GM18505 (cell line): ENCODE results near the gene MME.

Experiments
- ATAC-seq: cut with Tn5 transposase; IDR thresholded peaks from one replicate; pipeline ENCODE4 v1.9.1; 2021; ENCODE audit not compliant: unreplicated experiment
- POLR2A ChIP-seq: IDR thresholded peaks from 4 replicates; pipeline ENCODE4 v1.6.1; 2011; ENCODE audit warnings: borderline replicate concordance; ENCODE audit not compliant: insufficient read depth, insufficient read length; ENCODE audit errors: extremely low read depth

MME gene

DNA sequence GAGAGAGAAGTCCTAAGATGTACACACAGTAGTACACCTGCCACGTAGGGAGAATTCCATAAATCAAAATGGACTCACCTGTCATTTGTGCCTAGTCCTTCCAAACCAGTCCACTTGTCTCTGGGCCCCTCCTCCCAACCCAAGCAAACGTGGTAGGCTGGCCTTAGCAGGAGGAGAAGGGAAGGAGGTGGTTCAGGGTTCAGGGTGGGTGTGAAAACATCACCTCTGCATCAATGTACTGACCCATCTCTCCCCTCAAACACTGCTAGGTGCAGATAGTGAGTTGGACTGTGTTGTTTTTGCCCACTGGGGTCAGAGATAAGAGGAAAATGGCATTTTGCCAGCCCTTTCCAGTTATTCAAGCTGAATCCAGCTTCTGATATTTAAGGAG lies 99.3 kb downstream of the MME start:
- TF ChIP-seq POLR2A, result no peak
- no peak for ATAC-seq

DNA sequence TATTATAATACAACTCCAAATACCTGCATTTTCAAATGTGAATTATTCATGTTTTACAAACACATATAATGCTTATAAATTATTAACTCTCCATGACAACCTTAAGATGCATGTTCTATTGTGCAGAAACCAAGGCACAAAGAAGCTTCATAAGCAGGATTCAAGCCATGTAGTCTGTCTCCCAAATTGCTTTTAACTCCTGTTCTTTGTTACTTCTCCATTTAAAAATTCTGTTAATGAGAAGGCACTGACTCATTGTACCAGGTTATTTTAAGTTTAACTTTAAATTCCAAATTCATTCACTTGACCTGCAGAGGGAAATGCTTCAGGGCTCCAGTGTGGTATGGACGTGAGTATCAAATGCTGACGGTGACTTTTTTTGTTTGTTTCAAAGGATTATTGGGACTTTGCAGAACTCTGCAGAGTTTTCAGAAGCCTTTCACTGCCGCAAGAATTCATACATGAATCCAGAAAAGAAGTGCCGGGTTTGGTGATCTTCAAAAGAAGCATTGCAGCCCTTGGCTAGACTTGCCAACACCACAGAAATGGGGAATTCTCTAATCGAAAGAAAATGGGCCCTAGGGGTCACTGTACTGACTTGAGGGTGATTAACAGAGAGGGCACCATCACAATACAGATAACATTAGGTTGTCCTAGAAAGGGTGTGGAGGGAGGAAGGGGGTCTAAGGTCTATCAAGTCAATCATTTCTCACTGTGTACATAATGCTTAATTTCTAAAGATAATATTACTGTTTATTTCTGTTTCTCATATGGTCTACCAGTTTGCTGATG lies 100.0 kb downstream of the MME start:
- ATAC-seq, result no peak
- no peak for TF ChIP-seq POLR2A

DNA sequence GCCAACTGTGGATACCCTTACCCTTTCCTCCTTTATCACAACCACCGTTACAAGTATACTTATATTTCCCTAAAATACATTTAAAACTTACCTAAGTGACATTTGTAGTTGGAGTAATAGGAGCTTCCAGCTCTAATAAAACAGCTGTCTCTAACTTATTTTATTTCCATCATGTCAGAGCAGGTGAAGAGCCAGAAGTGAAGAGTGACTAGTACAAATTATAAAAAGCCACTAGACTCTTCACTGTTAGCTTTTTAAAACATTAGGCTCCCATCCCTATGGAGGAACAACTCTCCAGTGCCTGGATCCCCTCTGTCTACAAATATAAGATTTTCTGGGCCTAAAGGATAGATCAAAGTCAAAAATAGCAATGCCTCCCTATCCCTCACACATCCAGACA lies 102.3 kb downstream of the MME start:
- no peak for TF ChIP-seq POLR2A
- no peak for ATAC-seq

DNA sequence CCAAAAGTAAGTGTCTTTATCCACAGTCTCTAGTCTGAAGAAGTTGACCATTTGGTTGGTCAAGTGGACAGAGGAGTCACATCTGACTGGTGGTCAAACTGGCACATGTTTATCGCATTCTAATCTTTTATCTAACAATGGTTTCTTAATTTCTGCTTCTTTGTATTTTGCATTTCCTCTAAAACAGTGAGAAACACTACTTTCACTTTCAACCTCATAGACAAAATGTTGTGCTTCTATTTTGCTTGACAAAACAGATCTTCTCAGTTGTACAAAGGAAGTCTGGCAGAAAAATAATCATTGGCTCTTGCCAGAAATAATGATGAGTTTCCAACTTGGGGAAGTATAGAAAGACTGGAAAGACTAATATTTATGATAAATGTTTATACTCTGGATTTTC lies 103.9 kb downstream of the MME start:
- TF ChIP-seq POLR2A, result no peak
- peak; percentile 71 for ATAC-seq

DNA sequence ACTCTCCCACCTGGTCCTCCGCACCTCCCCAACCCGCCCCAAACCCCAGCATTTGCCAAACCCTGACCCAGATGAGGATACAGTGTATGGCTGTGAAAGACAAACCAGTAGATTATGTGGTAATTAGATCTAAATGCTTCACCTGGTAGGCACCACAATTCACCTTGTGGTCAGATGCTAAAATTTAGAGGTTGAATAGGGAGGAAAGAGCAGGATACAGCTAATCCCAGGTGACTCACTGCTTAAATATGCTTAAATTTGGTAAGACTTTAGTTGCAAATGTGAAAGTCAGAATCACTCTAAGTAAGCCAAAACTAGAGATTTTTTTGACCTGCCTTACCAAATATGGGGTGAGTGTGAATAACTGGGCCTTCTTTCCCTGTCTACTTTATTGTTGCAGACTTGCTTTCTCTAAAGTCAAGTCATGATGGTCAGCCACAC lies 105.5 kb downstream of the MME start:
- ATAC-seq, result no peak
- no peak for TF ChIP-seq POLR2A

DNA sequence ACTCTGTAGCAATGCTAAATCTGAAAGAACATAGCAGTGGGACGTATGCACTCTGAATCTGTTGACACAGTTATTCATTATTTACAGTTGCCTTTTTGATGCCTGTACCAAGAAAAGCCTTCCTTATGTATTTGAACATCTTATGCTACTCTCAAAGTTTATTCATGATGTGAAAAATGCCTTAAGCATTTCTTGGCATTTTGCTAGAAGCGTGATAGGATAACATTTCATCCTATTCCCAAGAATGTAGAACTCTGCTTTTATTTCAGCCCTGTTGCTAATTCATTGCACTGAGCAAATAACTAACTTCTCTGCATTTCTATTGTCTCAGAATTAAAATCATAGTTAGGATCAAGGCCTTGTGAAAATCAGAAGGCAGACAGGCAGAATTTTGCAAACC lies 107.9 kb downstream of the MME start:
- TF ChIP-seq POLR2A, result no peak
- no peak for ATAC-seq

DNA sequence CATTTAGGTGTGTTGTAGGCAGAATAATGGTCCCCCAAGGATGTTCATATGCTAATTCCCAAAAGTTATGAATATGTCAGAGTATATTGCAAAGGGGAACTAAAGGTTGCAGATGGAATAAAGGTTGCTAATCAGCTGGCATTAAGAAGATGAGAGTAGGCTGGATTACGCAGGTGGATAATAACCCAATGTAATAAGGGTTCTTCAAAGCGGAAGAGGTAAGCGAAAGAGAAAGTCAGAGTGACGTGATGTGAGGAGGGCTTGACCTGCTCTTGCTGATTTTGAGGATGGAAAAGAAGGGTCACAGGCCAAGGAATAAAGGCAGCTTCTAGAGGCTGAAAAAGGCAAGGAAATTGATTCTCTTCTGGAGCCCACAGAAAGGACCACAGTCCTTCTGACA lies 109.4 kb downstream of the MME start:
- no peak for TF ChIP-seq POLR2A

DNA sequence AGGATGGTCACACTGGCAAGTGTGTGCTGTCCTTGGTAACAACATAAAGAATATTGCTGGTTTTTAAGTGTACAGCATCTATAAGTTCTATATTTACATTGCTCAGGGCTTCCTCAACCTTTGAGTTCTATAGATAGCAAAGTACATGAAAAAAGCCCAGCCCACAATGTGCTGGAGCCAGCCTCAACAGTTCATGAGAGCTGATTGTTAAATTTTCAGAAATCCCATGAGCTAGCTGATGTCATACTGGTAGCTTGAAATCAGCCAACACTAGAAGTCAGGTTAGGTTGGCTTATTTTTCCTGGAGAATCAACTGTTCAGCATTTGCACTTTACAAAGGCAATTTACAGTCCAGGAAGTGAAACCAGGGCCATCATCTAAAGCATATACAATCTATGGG lies 110.6 kb downstream of the MME start:
- no peak for TF ChIP-seq POLR2A
- ATAC-seq, result no peak

More for the DNA sequence above, 109.4 kb downstream of the MME start:
- no peak for ATAC-seq

DNA sequence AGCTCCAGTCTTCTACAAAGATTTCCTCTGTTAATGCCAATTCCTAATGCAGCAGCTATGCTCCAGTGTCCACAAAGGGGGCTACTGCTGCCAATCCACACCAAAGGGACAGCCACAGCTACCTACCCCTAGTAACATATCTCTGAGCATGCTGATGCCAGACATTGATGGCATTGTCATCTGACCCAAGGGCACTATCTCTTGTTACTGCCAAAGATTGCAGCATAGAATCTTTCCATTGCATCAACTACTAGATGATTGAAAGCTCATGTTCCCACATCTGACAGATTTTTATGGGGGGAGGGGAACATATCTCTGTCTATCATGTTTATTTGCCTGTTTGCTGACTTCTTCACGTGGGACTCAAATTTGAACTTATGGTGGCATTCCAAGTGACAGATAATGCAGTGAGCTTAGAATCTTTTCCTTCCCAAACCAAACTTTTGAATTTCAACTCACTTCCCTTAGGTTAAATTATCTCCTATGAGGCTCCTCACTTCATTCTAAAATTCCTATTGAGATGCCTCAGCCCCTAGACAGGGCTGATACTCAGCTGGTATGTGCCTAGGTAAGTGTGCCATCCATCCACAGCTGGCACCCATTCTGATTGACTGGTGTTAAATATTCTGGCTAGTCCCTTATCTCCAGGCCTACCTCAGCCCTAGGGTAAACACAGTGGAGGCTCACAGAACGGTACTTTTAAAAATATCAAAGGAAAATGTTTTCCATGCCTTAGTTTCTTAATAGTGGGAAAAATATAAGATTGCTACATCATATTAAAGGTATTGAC lies 113.0 kb downstream of the MME start:
- TF ChIP-seq POLR2A, result no peak

DNA sequence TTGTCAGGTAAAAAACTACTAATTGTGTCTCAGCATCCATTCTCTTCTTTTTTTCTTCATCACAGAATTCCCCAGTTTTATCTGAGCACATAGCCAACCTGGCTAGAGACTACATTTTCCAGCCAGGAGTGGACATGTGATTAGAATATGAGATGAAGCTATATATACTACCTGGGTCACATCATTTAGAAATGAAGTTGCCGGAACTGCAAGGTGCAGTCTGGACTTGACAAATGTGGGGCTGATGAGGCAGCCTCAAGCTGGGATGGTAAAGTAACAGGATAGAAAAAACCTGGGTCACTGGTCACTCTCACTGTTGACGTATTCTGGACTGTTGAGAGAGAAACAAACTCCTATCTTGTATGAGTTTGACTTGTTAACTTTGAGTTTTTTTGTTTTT lies 113.7 kb downstream of the MME start:
- no peak for TF ChIP-seq POLR2A
- no peak for ATAC-seq

More for the DNA sequence above, 113.0 kb downstream of the MME start:
- no peak for ATAC-seq

DNA sequence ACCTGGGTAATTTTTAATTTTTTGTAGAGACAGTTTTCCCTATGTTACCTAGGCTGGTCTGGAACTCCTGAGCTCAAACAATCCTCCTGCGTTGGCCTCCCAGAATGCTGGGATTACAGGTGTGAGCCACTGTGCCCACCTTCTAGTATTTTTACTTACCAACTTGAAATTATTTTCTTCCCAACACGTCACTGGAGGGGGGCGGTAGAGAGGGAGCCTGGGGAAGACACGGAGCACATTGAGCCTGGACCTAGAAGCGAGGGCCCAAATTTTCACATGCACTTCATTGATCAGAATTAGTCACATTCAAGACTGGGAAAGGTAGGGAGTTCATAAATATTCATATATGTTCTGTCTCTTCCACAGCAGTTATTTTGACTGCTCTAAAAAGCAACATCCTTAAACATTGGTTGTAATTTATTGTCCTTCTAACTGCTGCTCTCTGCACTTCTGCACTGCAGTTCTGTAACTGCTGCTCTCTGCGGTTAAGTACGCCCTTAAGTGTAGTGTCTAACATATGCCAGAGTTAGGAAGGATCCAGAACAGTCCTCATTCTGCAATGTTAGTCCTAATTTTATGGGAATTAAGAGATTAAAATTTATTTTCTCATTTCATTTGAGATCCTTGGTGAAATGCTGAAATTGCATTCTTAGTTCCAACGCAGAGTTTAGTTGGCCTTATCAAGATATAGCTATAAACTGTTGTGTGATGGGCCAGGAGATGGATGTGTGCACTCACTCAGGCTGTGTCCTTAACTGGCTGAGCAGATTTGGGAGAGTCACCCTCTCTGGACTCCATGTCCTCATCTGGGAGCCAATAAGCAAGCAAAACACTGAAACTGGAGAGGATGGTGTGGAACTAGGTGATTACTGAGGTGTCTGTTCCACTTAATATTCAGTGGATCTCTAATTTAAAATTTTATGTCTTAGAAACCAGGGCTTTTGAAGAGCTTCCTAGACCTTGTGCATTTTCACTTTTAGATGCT lies 115.1 kb downstream of the MME start:
- ATAC-seq, result no peak
- no peak for TF ChIP-seq POLR2A

DNA sequence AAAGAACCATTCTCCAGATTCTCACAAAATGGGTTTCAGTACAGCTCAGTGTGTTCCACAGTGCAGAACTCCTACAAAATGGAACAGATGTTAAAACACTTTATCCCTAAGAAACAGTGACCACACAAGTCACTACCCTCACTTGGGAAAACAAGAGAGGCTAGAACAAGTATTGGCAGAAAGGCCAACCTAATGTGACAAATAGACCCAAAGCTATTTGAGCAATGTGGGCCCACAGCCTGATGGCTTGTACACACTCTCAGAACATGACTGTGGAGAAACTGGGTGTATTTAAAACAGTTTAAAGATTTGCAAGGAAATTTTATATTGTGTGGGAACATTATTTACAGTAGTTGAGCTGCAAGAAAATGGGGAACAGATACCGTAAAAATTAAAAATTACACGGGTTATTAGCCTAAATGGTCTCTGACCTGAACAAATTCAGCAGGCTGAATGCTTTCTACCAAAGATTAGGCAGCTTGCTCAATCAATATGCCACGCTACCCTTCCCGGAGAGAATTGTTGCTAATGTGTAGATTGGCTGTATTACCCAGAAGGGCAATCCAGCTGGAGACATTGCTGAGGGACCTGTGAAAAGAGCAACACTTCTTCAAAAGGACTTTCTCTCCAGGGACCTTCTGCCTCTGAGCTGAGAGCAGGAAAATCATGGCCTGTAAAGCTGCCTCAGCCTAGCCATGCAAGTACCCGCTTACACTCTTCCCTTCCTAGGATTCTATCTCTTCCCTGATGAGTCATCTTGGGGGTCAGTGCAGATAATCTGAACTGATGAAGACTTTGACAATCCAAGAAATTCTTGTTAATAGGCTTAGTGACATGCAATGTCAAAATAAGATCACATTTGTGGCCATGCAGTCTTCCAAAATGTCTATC lies 116.3 kb downstream of the MME start:
- TF ChIP-seq POLR2A, result no peak
- ATAC-seq, result no peak
